IMR-90 (cell line): Measurements from ENCODE around the gene BLOC1S2. TPM values are rescaled to one million over a fixed set of nuclear protein-coding genes. Genes with fewer than 3 reads are reported as not detected.

Experiments used
- ATAC-seq: fragments of 200-7000 bp; cut with Tn5 transposase; 2 replicates; pipeline ENCODE4 v1.9.1; 2020; ENCODE audit warnings: low read depth, mild to moderate bottlenecking, moderate library complexity
- BruUV-seq: library from RNA; stranded (reverse); fragments of 400-500 nt; replicated peaks from 2 replicates; lab custom pipeline; 2021; lab: Mats Ljungman, UMichigan
- CTCF ChIA-PET: fragments of 300-600 bp; formaldehyde crosslinking; extraction: SDS; loops from one replicate; lab custom pipeline; 2021; ENCODE audit warnings: antibody characterized with exemption; lab: Yijun Ruan, JAX
- POLR2A ChIA-PET: fragments of 300-600 bp; sonication (Branson Sonifier 250); formaldehyde crosslinking; loops from one replicate; lab custom pipeline; 2022; ENCODE audit warnings: antibody characterized with exemption; ENCODE audit not compliant: unreplicated experiment; lab: Charles Lee
- DNase-seq: peaks from one replicate; pipeline ENCODE4 v3.0.0; 2013
- H2AFZ ChIP-seq: replicated peaks from 2 replicates; pipeline ENCODE3; 2013; ENCODE audit warnings: low read length, mild to moderate bottlenecking; ENCODE audit not compliant: poor library complexity
- H2AK5ac ChIP-seq: 2 replicates; pipeline ENCODE4 v1.6.1; 2013; ENCODE audit warnings: low read depth, low read length, inconsistent platforms
- H2AK9ac ChIP-seq: replicated peaks from 2 replicates; pipeline ENCODE3; 2013; ENCODE audit warnings: mild to moderate bottlenecking, low read depth, low read length, moderate library complexity; ENCODE audit not compliant: poor library complexity
- H2BK120ac ChIP-seq: 2 replicates; pipeline ENCODE4 v1.6.1; 2013; ENCODE audit warnings: low read depth, low read length, inconsistent platforms
- H2BK15ac ChIP-seq: 3 replicates; pipeline ENCODE4 v1.6.1; 2013; ENCODE audit warnings: low read depth, low read length, inconsistent platforms
- H2BK20ac ChIP-seq: 2 replicates; pipeline ENCODE4 v1.6.1; 2013; ENCODE audit warnings: low read depth, mild to moderate bottlenecking, inconsistent platforms, low read length, moderate library complexity
- H2BK5ac ChIP-seq: 2 replicates; pipeline ENCODE4 v1.6.1; 2013; ENCODE audit warnings: mild to moderate bottlenecking, low read depth, low read length, inconsistent platforms; ENCODE audit not compliant: poor library complexity, severe bottlenecking
- H3K14ac ChIP-seq: replicated peaks from 2 replicates; pipeline ENCODE4 v1.6.1; 2013; ENCODE audit warnings: low read depth, low read length, inconsistent platforms
- H3K18ac ChIP-seq: 2 replicates; pipeline ENCODE4 v1.6.1; 2013; ENCODE audit warnings: low read depth, low read length, control low read depth
- H3K23ac ChIP-seq: 2 replicates; pipeline ENCODE4 v1.6.1; 2013; ENCODE audit warnings: low read depth, low read length, inconsistent platforms
- H3K27ac ChIP-seq: 2 replicates; pipeline ENCODE4 v1.5.1; 2013; ENCODE audit warnings: mild to moderate bottlenecking, control low read depth, low read length; ENCODE audit not compliant: insufficient read depth
- H3K27me3 ChIP-seq: 2 replicates; pipeline ENCODE4 v1.6.1; 2013; ENCODE audit warnings: low read length; ENCODE audit not compliant: control insufficient read depth, insufficient read depth
- H3K36me3 ChIP-seq: 2 replicates; pipeline ENCODE4 v1.6.1; 2013; ENCODE audit warnings: low read length, mixed read lengths; ENCODE audit not compliant: control insufficient read depth, insufficient read depth
- H3K4ac ChIP-seq: 2 replicates; pipeline ENCODE4 v1.6.1; 2013; ENCODE audit warnings: low read depth, low read length, inconsistent platforms
- H3K4me1 ChIP-seq: 2 replicates; pipeline ENCODE4 v1.6.1; 2013; ENCODE audit warnings: low read length, mixed read lengths; ENCODE audit not compliant: control insufficient read depth, insufficient read depth
- H3K4me2 ChIP-seq: 2 replicates; pipeline ENCODE4 v1.6.1; 2013; ENCODE audit warnings: low read depth, mild to moderate bottlenecking, control low read depth, low read length, moderate library complexity
- H3K4me3 ChIP-seq: 2 replicates; pipeline ENCODE4 v1.5.1; 2013; ENCODE audit warnings: low read depth, mild to moderate bottlenecking, control low read depth, low read length, moderate library complexity; ENCODE audit not compliant: insufficient read depth
- H3K56ac ChIP-seq: 2 replicates; pipeline ENCODE4 v1.6.1; 2013; ENCODE audit warnings: low read length, inconsistent platforms; ENCODE audit not compliant: insufficient read depth; ENCODE audit errors: extremely low read depth
- H3K79me1 ChIP-seq, 2 experiments: 2 replicates each; pipeline ENCODE4 v1.6.1; 2013; ENCODE audit warnings: low read length in 2 of 2, inconsistent platforms in 1 of 2, low read depth in 1 of 2
- H3K9ac ChIP-seq: 2 replicates; pipeline ENCODE4 v1.6.1; 2013; ENCODE audit warnings: low read depth, low read length, control low read depth
- H3K9me1 ChIP-seq: 2 replicates; pipeline ENCODE4 v1.6.1; 2013; ENCODE audit warnings: low read length, inconsistent platforms; ENCODE audit not compliant: insufficient read depth
- H3K9me3 ChIP-seq: 2 replicates; pipeline ENCODE4 v1.6.1; 2013; ENCODE audit warnings: low read length; ENCODE audit not compliant: control insufficient read depth, insufficient read depth
- H4K20me1 ChIP-seq: 2 replicates; pipeline ENCODE4 v1.6.1; 2013; ENCODE audit warnings: low read length, inconsistent platforms; ENCODE audit not compliant: insufficient read depth
- H4K5ac ChIP-seq: 2 replicates; pipeline ENCODE4 v1.6.1; 2013; ENCODE audit warnings: mild to moderate bottlenecking, low read depth, low read length, control low read depth
- H4K8ac ChIP-seq, 2 experiments: 2 replicates each; pipeline ENCODE4 v1.6.1; 2013; ENCODE audit warnings: low read depth in 2 of 2, low read length in 2 of 2, control low read depth in 1 of 2, inconsistent platforms in 1 of 2
- H4K91ac ChIP-seq: 2 replicates; pipeline ENCODE4 v1.6.1; 2013; ENCODE audit warnings: low read depth, low read length, inconsistent platforms; ENCODE audit not compliant: insufficient read depth
- CEBPB ChIP-seq: IDR thresholded peaks from 2 replicates; pipeline ENCODE4 v1.6.1; 2012; ENCODE audit warnings: low read depth, low read length, improper control_type of control experiment
- WGBS, 2 experiments: methylation state at CpG; one replicate each; pipeline versions ENCODE4 v1.1.5 to v1.1.7; 2013; ENCODE audit warnings: missing lambda C conversion rate in 2 of 2; ENCODE audit not compliant: insufficient read length in 1 of 2; ENCODE audit errors: extremely low coverage in 2 of 2; 5-methylcytosine and 5-hydroxymethylcytosine counted together
- dilution Hi-C: fragments of 300-500 bp; cut with HindIII; formaldehyde crosslinking; loops from one replicate; pipeline ENCODE4 v1.14.3; 2018; ENCODE audit warnings: low sequenced_read_pairs; ENCODE audit not compliant: unreplicated experiment
- in situ Hi-C: fragments of 300-500 bp; cut with MboI; formaldehyde crosslinking; loops from 3 replicates; pipeline ENCODE4 v1.14.3; 2019; ENCODE audit warnings: low sequenced_read_pairs, inconsistent platforms, mixed read lengths
- intact Hi-C: fragments of 100-400 bp; cut with micrococcal nuclease; formaldehyde crosslinking; loops from 2 replicates; pipeline ENCODE4 v1.10.0; 2022
- polyA plus RNA-seq, 3 experiments: library from polyadenylated mRNA; depleted of rRNA; stranded (reverse); fragments of >200 nt; gene quantifications; 2 replicates each; pipeline ENCODE4 v1.2.3, GENCODE V29; 2012; ENCODE audit warnings: low replicate concordance in 1 of 3
- total RNA-seq: library from RNA; depleted of rRNA; stranded (reverse); fragments of >200 nt; gene quantifications from 2 replicates; pipeline ENCODE4 v1.2.3, GENCODE V29; 2012
- TF ChIP-seq, protein P1 (sequence below): fragments of 150-350 bp; IDR thresholded peaks from 2 replicates; pipeline ENCODE4 v1.6.1; 2016; ENCODE audit warnings: low read depth, mild to moderate bottlenecking, low read length, moderate library complexity, borderline replicate concordance

The BLOC1S2 gene
- total and polyA plus RNA-seq, 2 of the 4 experiments (the other 2 are of a cell fraction) = 26.0 to 28.9 TPM

DNA sequence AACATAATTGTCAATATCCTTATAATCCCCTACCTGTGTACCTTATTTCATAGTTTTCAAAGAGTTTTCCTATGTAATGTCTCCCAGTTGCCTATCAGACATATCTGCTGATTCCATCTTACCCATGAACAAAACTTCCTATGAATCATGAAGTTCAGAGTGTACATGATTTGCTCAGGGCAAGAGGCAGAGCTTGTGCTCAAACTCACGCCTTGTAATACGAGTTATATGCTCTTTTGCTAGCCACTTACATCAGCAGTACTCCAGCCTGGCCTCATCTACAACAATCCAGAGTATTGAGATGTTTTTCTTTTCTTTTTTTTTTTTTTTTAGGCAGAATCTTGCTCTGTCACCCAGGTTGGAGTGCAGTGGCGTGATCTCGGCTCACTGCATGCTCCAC is 31.7 kb upstream of the BLOC1S2 start:
- POLR2A ChIA-PET = no interaction called here
- TF ChIP-seq CEBPB = no peak
- TF ChIP-seq, protein P1, sequence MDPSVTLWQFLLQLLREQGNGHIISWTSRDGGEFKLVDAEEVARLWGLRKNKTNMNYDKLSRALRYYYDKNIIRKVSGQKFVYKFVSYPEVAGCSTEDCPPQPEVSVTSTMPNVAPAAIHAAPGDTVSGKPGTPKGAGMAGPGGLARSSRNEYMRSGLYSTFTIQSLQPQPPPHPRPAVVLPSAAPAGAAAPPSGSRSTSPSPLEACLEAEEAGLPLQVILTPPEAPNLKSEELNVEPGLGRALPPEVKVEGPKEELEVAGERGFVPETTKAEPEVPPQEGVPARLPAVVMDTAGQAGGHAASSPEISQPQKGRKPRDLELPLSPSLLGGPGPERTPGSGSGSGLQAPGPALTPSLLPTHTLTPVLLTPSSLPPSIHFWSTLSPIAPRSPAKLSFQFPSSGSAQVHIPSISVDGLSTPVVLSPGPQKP = no peak

More for the DNA sequence above, 31.7 kb upstream of the BLOC1S2 start:
- no peaks in the 10 kb centered on the region for H3K36me3 ChIP-seq
- in situ Hi-C loops (no loop called here), intact Hi-C loops (no loop called here), dilution Hi-C loops (no loop called here)
- H3K14ac ChIP-seq = no peak overlapping the region
- H2AFZ ChIP-seq = no peak overlapping the region
- no peak overlapping the region for H3K9ac ChIP-seq
- no peaks in the 10 kb centered on the region for H4K20me1 ChIP-seq
- no peak overlapping the region for H3K23ac ChIP-seq
- no peak overlapping the region for H4K8ac ChIP-seq
- no peak overlapping the region for H3K4me3 ChIP-seq
- no peak overlapping the region for H3K56ac ChIP-seq
- H3K18ac ChIP-seq = no peak overlapping the region
- H2AK5ac ChIP-seq = no peak overlapping the region
- H3K4me1 ChIP-seq = no peaks in the 10 kb centered on the region
- ATAC-seq (no peak), DNase-seq (no peak)
- H3K9me1 ChIP-seq = no peaks in the 10 kb centered on the region
- CTCF ChIA-PET = interaction anchor here (1.3 kb wide), 1 partner anchor 15 kb away, joined by 5 read pairs; no protein-coding TSS in a partner anchor
- no peak overlapping the region for H4K5ac ChIP-seq
- H2BK120ac ChIP-seq = no peak overlapping the region
- no peaks in the 10 kb centered on the region for H3K9me3 ChIP-seq
- H2BK15ac ChIP-seq = no peak overlapping the region
- no peak overlapping the region for H2AK9ac ChIP-seq
- no peak overlapping the region for H3K27ac ChIP-seq
- peaks cover 14% of the 10 kb centered on the region for H3K27me3 ChIP-seq
- no peaks in the 10 kb centered on the region for H3K79me1 ChIP-seq
- no peak overlapping the region for H3K4ac ChIP-seq
- BruUV-seq = no TSS peak
- no peak overlapping the region for H2BK20ac ChIP-seq
- H2BK5ac ChIP-seq = no peak overlapping the region
- no CpG with 5 or more reads among the region's 4 CpGs for WGBS, 2 experiments
- H4K91ac ChIP-seq = no peak overlapping the region
- no peak overlapping the region for H3K4me2 ChIP-seq
